ENCODE data around the gene RPH3AL.

DNA sequence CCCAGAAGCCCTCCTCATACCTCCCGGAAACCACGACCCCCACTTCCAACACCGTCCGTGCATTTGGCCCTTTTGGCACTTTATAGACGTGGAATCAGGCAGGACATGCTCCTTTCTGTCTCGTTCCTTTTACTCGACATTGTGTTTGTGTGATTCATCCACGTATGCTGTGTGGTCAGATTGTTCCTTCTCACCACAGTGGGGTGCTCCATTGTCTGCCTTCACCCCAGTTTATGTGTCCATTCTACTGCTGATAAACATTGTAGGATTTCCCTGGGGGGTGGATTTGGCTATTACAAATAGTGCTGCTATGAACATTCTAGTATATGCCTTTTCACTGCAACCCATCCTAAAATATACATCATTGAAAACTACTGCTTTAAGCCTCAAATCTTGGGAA lies 28.9 kb upstream of the RPH3AL start:
- no peak for TF ChIP-seq POLR2A (IDR thresholded peaks at IDR 0.05)
- TF ChIP-seq, protein P1, sequence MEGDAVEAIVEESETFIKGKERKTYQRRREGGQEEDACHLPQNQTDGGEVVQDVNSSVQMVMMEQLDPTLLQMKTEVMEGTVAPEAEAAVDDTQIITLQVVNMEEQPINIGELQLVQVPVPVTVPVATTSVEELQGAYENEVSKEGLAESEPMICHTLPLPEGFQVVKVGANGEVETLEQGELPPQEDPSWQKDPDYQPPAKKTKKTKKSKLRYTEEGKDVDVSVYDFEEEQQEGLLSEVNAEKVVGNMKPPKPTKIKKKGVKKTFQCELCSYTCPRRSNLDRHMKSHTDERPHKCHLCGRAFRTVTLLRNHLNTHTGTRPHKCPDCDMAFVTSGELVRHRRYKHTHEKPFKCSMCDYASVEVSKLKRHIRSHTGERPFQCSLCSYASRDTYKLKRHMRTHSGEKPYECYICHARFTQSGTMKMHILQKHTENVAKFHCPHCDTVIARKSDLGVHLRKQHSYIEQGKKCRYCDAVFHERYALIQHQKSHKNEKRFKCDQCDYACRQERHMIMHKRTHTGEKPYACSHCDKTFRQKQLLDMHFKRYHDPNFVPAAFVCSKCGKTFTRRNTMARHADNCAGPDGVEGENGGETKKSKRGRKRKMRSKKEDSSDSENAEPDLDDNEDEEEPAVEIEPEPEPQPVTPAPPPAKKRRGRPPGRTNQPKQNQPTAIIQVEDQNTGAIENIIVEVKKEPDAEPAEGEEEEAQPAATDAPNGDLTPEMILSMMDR (IDR thresholded peaks at IDR 0.05), result no peak
